NCI-H146 treated with DMSO at 0.1 percent for 48 hours (cell line): ENCODE results near the gene NBEA.

ENCODE experiments used
- DNase-seq: peaks from one replicate; lab custom pipeline; 2025; ENCODE audit not compliant: unreplicated experiment; lab: John Stamatoyannopoulos, UW

NBEA gene

DNA sequence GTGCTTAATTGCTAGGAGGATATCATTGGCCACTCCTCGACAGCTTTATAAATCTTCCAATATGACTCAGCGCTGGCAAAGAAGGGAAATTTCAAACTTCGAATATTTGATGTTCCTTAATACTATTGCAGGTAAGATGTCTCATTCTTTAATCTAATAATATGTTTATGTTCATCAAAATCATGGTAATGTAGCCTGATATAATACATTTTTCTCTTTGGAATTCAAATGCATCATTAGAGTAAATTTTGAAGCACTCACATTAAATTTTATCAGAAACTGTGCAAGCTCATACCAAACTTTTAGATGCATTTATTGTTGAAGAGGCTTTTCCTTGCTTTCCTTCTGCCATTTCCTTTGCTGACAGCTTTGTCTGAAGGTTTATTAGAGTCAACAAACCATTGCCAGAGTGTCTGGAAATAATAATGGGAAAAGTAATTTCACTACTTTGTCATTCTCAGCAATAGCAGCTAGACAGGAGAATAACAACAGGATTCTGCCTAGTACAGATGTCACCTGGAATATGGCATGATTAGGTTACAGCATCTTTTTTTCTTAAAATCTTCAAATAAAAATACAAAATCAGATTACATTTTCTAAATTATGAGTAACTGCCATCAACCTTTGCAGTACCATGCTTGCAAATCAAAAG, 613.0 kb downstream of the NBEA start:
- DNase-seq, result no peak

DNA sequence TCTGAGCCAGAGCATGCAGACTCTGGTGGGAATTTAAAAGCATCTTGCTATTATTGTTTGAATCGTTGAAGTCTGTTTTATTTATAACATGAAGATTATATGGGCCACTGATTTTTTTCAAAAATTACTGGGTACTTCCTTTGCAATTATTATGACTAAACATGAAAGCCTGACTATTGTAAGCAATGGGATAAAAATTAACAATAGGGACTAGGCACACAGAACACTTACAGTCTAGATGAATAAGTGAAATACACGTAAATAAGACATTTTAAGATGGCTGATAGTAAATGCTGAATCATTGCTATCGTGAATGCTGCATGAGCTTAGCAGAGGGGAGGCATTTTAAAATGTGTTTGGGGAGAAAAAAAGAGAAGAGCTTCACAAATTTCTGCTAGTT, 615.4 kb downstream of the NBEA start:
- DNase-seq, result no peak

DNA sequence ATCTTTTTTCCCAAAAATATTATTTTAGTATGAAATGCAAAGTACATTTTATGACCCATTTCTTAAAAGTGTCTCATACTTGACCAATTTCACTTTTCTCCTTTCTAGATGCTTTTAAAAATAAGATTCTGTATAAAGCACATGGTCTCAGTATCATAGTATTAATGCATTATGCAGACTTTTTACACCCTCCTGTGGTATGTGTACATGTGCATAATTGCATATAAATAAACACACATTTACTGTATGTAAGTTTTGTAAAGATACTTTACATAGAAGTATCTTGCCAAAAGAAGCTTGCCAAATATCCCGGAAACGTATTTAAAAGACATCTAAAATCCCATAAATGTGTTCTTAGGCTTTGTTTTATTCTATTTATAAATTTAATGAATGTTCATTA, 619.5 kb downstream of the NBEA start:
- no peak for DNase-seq

DNA sequence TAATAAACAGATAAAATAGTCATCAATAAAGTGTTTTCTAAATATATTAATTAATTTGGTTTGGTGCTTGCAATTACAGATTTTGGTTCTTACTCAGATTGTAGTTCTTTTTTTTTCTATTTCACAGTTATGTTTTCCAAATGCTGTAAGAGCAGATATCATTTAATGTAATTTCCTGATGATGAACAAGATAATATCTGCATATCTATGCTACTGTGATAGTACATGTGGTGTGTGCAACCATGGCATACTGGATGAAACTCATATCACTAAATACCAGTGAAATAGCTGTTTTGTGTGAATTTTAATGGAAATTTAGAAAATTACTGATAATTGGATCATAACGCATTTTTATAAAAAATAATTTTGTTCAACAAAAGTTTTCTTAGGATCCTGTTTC, 623.2 kb downstream of the NBEA start:
- DNase-seq, result no peak

DNA sequence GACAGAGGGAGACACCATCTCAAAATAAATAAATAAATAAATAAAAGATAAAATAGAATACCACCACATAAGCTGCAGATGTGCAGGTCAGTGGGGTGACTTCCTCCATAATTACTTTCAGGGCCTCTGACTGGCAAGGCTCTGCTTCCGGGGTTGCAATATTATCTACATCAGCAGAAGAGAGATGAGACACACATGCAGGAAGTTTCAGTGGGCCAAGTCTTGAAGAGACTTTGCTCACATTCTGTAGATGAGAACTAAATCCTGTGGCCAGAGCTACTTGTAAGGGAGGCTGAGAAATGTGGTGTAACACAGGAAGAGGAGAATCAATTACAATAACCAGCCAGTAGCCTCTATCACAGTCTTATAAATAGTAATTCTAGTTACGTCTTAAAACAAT, 624.3 kb downstream of the NBEA start:
- no peak for DNase-seq

DNA sequence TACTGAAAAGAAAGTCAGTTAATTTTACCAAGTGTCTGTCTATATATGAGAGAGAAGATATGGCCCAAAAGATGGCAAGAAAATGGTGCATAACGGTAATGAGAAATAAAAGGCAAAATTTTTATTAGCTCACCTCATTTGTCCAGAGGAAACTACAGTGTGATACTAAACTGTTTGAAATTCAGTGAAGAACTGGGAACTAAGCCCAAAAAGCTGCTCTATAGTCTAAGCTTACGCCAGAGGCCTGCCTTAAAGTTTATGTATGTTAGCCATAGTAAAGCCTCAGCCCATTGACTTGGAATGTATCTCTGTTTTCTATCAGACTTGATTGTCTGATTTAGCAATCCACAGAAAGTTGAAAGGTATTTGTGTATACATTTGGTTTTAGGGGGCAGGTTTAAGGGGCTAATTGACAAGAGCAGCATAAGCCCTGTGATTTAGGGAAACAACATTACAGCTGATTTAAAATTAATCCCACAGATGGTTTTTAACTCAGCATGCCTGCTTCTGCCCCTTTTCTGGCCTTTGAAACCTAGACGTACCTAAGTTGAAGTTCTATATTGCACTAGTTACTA, 625.4 kb downstream of the NBEA start:
- DNase-seq, result no peak

DNA sequence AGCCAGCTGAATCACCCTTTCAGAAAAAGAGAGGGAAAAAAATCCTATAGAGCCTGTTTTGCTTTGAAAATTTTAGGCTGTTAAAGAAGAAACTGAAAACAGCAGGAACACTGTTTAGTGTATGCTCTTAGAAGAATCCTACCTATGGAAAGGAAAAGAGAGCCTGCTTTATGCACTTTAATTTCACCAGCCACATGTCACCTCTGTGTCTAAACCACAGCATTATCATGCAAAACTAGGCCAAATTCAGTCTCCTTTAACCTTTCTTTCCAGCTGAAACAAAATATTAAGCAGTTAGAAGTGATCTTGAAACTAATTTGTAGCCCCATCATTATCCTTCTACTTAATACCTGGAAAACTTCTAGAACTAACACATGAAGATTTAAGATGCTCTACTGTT, 631.6 kb downstream of the NBEA start:
- no peak for DNase-seq

DNA sequence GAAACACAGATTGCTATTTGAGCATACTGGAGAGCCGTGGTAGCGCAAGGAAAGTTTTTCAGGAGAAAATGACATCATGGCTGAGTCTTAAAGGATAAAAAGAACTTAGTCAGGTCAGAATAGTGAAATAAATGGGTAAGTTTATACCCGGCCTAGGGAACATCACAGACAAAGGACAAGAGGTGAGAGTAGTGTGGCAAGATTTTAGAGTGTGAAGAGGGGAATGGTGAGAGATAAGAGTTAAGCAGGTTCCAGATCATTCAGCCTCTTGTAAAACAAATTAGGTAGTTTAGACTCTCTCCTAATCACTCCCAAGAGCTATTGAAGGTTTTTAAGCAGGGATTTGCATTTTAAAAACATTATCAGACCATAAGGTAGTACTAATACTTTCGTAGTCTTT, 650.4 kb downstream of the NBEA start:
- no peak for DNase-seq

DNA sequence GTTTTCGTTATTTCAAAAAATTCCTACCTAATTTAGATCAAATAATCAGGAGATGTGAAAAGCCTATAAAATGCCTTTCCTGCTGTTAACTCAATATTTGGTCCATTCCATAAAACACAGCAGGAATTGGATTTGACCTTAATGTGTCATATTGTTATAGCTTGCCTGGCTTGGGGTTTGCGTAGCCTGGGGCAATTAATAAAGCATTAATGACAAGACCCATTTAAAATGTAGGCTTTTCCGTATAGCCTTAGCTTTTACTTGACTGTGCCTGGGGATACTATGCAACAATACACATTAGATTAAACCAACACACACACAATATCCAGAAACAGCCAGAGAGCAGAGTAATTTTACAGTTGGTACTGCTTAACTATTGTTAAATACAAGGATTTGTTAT, 651.6 kb downstream of the NBEA start:
- peak; percentile 88 for DNase-seq

DNA sequence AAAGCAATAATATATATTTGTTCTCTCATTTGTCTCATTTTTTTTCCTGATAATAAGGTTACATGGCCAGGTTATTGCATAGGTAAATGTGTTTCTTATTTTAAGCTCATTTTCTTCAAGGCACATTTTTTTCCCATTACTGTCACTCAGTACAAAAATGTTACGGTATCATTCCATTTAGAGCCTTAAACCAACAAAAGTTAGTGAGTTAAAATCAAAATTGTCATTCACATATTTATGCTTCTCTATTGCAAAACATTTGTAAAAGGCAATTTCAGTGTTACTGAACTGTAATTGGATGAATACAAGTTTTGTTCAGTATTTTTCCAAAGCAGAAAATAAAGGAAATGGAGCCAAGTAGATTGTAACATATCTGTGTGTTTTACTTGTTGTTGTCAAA, 652.0 kb downstream of the NBEA start:
- DNase-seq, result no peak

DNA sequence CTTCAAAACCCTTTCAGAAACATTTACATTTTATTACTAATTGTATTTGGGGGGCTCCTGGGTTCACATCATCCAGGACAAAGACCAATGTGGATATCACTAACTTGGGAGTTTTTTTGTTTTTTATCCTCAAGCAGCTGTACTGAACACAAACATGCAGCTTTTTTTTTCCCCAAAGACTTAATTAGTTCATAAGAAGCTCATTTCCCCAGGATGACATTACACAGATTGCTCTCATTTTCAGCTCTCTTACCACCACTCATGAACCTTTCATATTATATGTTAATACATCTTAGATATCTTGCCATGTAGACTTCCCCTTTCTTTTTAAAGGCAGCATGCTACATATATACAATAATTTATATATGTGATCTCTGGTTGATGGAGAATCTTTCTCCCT, 653.1 kb downstream of the NBEA start:
- no peak for DNase-seq

DNA sequence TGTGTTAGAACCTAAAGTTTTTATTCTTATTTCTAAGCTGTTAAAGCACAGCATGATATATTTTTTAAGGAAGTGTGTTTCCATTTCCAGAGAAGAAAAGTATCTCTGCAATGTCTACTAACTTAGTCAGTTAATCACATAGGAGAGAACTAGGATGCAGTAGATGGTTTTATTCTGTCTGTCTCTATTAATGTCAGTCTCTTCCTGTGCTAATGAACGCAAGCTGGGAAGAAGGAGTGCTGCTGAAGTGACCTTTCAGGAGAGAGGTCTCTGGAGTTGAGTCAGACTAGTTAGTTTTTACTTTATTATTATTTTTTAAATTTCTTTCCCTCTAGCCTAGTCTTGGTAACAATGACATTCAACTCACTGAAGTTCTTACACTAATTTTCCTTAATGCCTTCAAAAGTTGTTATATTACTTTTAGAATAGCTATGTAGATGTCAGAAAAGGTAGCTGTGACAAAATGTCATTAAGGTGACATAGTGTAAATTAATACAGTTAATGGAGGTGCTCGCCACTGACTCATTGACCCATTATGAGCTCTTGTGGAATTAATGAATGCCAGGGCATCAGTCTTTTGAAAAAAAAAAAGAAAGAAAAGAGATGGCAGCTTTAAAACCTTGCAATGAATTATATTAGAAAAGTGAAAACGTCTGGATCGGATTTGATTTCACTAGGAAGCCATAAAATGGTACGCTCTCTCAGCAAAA, 654.4 kb downstream of the NBEA start:
- DNase-seq, result no peak

DNA sequence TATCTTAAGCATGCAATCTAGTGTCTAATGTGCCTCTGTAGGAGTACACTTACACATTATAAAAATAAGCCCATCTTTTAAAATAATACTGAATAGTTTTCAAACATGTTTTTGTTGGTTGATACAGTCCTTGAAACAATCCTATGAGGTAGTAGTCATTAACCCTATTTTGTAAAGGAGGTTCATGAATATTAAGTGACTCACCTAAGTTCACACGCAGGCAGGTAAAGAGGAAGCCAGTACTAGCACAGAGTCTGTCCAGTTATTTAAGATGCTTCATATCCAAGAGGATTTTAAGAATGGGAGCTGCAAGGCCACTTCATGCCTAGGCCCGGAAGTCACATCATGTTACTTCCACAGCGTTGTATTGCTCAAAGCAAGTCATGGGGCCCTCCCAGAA, 655.4 kb downstream of the NBEA start:
- no peak for DNase-seq

DNA sequence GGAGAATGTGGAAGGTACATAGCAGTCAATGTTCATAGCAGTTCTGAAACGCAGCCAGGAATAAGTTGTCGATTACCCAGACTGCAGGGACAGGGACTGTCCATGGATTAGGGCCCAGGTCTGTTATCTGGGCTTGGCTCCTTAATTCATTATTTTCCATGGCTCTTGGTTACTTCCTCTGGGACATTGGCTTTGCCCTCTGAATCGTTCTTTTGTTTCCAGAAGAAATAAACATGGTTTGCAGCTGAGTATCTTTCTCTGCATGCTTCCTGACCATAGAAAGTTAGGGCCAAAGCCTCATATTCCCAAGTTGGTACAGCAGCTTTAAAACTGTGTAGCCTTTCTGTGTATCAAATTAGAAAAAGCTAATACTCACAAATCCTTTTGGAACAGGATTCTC, 656.2 kb downstream of the NBEA start:
- DNase-seq, result no peak

DNA sequence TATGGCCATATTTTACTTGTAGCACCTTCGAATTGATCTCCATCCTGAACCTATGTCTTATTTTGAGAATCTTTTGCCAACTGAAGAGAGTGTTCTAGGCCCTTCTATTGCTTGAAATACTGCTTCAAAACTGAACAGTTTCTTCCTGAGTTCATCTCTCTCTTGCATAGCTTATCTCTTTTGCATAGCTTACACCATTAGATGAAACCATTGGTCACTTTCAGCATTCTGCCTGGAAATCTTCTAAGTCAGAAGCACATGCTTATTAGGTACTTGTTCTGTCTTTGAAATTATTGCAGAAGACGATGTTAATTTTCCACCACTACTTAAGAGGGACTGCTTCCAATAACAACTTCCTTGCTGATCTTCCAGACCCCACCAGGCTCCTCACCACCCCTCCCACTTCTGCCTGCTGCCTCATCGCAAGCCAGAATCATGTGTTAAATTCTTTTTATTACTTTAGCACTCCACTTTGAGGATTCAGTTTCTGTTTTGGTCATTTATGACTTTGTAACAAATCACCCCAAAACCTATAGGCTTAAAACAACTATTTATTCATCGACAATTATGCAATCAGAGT, 656.8 kb downstream of the NBEA start:
- no peak for DNase-seq

DNA sequence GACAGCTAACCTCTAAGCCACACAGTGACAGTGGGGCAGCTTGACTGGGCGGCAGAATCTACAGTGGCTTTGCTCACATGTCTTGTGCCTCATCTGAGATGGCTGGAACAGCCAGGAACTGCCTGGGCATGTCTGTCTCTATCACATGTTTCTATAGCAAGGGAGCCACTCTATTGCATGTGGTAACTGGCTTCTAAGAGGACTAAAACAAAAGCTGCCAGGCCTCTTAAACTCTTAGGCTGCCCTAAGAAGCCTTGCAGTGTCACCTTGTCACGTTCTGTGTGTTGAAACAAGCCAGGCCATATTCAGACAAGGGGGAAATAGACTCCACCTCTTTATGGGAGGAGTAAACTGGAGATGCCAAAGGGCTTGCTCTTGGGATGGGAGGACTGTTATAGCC, 657.3 kb downstream of the NBEA start:
- DNase-seq, result no peak

DNA sequence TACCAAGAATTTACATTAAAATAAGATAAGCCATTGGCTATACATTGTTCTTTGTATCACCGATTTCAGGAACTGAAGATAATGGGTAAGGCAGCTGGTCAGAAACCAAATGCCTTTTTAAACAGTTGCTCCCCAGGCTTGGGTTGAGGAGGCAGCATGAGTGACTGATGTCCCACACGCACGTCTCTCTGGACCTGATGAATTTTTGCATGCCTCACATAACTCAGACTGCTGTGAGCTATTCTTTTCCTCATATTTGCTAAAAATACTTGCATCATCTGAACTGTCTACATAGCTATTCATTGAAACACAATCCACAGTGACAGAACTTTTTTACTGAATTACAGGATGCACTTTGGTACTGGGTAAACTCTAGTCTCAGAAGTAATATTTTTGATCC, 658.1 kb downstream of the NBEA start:
- DNase-seq, result no peak

DNA sequence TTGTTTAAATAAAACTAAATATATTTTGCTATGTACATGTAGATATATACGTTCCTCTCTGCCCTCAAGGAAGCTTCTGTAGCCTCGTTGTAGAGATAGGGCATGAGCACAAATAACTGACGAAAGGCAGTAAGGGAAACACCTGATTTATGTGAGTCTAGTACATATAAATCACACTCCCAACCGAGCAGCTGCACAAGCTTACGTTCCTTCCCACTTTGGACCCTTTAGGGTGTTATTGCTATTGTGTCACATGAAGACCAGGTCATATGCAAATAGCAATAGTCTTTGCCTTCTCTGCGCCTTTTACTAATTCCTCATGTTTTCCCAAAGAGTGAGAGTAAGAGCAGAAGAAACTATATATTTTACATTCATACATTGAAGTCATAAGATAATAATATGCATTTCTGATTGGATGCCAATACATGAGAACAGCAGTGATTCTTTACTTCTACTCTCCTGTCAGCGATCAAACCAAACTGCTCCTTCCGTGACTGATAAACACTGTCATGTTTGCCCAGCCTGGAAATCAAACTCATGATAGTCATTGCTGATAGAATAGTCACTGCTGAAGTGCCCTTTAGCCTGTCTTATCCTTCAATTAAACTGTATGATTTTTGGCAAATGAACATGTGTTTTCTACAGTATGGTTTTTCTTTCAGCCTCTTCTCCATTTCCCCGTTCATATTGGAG, 661.7 kb downstream of the NBEA start:
- no peak for DNase-seq

DNA sequence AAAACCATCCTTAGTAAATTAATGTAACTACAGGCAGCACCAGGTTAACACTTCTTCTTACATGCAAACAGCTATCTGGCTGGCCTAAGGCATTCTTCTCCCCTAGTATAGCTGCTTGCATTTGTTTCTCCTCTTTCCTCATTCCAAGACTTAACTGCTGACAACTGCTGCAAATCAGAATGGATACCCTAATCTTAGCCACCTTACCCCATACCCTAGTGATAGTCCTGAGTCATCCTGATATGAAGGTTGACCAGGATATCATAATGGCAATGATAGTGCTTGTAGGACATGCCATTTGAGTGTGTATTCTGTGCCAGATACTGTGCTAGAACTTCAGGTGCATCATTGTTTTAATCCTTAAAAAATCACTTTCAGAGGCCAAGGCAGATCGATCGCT, 672.6 kb downstream of the NBEA start:
- DNase-seq, result no peak

DNA sequence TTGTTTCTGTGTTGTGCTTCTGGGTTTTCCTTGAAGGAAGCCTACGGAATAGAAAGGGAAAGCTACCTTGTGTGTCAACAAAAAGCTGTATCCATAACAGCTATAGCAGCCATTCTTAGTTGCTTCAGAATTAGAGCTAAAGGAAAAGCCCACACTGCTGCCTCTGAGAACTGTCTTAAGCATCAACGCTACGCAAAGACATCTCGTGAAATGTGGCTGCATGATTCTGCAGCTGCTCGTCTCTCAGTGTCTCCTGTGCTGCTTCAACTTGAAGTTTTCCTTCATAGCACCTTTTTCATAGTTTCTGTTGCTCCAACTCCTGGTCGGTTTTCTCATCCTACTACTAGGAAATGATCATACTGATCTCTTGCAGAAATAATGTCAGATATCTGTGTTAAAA, 675.4 kb downstream of the NBEA start:
- DNase-seq, result no peak

DNA sequence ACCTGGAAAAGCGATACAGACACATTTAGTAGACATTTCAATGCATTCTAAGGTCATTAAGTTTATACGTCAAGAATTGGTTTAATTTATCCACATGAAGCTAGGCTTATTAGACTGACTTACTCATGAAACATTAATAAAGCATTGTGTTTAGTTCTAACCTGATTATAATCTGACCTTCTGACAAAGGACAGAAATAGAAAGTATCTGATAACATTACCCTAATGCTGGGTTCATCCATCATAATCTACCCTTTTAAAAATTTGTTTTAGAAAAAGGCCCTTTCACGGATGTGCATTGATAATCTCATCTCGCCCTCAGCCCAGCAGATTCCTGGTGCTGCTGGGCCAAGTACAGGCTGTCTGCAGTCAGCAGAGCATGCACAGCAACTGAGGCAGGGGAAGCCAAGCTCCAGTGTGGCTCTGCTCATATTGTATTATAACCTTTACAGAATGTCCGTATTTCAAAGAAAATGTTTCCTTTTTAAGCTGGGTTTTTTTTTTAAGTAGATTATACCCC, 676.6 kb downstream of the NBEA start:
- DNase-seq, result no peak

DNA sequence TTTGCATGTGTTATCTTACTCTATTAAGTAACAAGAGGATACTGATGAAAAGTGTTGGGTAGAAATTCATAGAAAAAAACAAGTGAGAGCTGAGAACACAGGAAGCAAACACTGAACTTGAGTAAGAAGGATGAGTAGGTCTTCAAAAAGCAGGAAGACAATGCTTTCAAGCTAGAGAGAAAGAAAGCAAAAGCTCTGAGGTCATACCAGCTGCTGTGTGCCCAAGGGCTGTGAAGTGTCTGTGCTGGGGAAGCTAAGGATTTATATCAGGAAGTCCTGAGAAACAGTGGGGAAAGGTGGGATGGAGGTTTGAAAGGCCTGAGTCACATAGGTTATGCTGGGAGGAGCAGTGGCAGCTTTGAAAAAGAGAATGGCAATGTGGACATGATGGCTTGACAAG, 679.9 kb downstream of the NBEA start:
- DNase-seq, result no peak
